HG03521 (cell line): Measurements from ENCODE around the gene DNM3.
A peak's percentile ranks its signal among the peaks of the same experiment; 100 is the strongest.

ENCODE experiments used
- ATAC-seq: cut with Tn5 transposase; IDR thresholded peaks from one replicate; pipeline ENCODE4 v1.9.1; 2021; ENCODE audit warnings: mild to moderate bottlenecking, moderate library complexity; ENCODE audit not compliant: unreplicated experiment

DNM3 gene

GRCh38 chr1:172163498-172164215, 322.4 kb downstream of the DNM3 start:
- ATAC-seq: no peak

GRCh38 chr1:172165403-172165802, 324.1 kb downstream of the DNM3 start:
- no peak for ATAC-seq

GRCh38 chr1:172167796-172168596, 326.7 kb downstream of the DNM3 start:
- ATAC-seq: no peak

GRCh38 chr1:172168597-172168872, 327.2 kb downstream of the DNM3 start:
- ATAC-seq: no peak

- ATAC-seq: no peak
These were observed 328.5 kb downstream of the DNM3 start for GRCh38 chr1:172169836-172170235.

GRCh38 chr1:172172352-172172831, 331.1 kb downstream of the DNM3 start:
- ATAC-seq: no peak

- no peak for ATAC-seq
These were observed 334.9 kb downstream of the DNM3 start for GRCh38 chr1:172176206-172176605.

GRCh38 chr1:172177849-172178248, 336.6 kb downstream of the DNM3 start:
- no peak for ATAC-seq

- no peak for ATAC-seq
These were observed 337.6 kb downstream of the DNM3 start for GRCh38 chr1:172178886-172179285.

- no peak for ATAC-seq
These were observed 338.6 kb downstream of the DNM3 start for GRCh38 chr1:172179918-172180317.

- peak; percentile 54 for ATAC-seq
These were observed 339.4 kb downstream of the DNM3 start for GRCh38 chr1:172180501-172181285.

GRCh38 chr1:172184506-172185191, 343.4 kb downstream of the DNM3 start:
- ATAC-seq: no peak

GRCh38 chr1:172185211-172185610, 343.9 kb downstream of the DNM3 start:
- ATAC-seq: peak; percentile 64

GRCh38 chr1:172185996-172186395, 344.7 kb downstream of the DNM3 start:
- ATAC-seq: no peak

GRCh38 chr1:172201572-172201971, 360.3 kb downstream of the DNM3 start:
- ATAC-seq: no peak

- no peak for ATAC-seq
These were observed 362.0 kb downstream of the DNM3 start for GRCh38 chr1:172203135-172203823.

GRCh38 chr1:172203902-172204301, 362.6 kb downstream of the DNM3 start:
- no peak for ATAC-seq

- ATAC-seq: no peak
These were observed 365.0 kb downstream of the DNM3 start for GRCh38 chr1:172206256-172206655.

GRCh38 chr1:172208635-172209034, 367.3 kb downstream of the DNM3 start:
- no peak for ATAC-seq

- ATAC-seq: no peak
These were observed 369.9 kb downstream of the DNM3 start for GRCh38 chr1:172211221-172211620.
